ENCODE data around the gene MICU2. TPM values are rescaled to one million over a fixed set of nuclear protein-coding genes. Genes with fewer than 3 reads are reported as not detected.

Gene MICU2
- total RNA-seq, 1 donor = 56.6 TPM

DNA sequence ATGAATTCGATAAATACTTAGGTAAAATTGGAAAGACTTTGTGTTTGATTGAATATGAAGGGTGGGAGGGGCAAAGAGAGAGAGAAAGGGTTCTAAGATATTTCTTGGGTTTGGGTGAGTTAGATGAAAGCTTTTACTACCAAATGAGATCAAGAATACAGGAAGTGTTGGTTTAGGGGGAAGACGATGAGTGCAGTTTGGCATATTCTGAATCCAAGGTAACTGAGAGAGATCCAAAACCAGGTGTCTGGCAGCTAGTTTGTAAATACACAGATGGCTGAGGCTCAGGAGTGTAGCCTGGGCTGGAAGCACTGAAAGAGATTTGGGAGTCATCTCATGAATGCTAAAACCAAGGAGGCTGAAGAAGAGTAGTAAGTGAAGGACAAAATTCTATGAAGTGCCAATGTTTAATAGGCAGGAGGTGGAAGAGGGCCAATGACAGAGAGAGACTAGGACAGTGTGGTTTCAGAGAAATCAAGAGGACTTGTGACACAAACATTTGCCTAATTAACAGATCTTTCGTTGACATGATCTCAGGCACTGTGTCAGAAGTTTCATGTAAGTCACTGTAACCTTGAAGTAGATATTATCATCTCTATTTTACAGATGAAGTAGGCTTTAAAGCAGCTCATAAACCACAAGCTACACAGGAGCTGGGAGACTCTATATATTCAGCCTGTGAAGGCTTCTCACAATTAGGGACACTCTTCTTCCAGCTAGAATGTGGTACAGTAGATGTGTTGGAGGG is 74.7 kb downstream of the MICU2 start:
- no peak overlapping the region for H3K4me3 ChIP-seq (ENCODE audit: low read depth, low read length)
- TF ChIP-seq, protein P1, sequence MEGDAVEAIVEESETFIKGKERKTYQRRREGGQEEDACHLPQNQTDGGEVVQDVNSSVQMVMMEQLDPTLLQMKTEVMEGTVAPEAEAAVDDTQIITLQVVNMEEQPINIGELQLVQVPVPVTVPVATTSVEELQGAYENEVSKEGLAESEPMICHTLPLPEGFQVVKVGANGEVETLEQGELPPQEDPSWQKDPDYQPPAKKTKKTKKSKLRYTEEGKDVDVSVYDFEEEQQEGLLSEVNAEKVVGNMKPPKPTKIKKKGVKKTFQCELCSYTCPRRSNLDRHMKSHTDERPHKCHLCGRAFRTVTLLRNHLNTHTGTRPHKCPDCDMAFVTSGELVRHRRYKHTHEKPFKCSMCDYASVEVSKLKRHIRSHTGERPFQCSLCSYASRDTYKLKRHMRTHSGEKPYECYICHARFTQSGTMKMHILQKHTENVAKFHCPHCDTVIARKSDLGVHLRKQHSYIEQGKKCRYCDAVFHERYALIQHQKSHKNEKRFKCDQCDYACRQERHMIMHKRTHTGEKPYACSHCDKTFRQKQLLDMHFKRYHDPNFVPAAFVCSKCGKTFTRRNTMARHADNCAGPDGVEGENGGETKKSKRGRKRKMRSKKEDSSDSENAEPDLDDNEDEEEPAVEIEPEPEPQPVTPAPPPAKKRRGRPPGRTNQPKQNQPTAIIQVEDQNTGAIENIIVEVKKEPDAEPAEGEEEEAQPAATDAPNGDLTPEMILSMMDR (IDR thresholded peaks at IDR 0.05; ENCODE audit: insufficient read depth, low read depth, low read length) = no peak
- DNase-seq (ENCODE audit: low read depth) = no peak

DNA sequence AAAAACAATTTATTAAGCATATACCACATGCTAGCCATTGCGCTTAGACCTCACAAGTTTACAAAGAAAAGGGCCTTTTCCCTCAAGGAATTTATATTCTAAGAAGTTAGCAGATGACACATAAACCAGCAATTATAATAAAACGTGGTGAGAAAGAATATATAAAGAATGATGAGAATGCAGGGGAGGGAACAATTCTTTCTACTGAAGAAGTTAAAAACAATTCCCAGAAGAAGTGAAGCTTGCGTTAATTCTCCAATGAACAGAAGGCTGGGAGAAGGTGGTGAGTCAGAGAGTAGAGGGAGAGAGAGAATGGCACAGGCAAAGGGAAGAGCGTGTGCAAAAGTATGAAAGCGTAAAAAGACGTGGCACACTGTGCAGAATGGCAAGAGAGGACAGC is 75.4 kb downstream of the MICU2 start:
- H3K4me3 ChIP-seq (ENCODE audit: low read depth, low read length) = no peak overlapping the region
- TF ChIP-seq, protein P1 (IDR thresholded peaks at IDR 0.05; ENCODE audit: insufficient read depth, low read depth, low read length) = no peak
- peak; percentile 81 for DNase-seq (ENCODE audit: low read depth)

DNA sequence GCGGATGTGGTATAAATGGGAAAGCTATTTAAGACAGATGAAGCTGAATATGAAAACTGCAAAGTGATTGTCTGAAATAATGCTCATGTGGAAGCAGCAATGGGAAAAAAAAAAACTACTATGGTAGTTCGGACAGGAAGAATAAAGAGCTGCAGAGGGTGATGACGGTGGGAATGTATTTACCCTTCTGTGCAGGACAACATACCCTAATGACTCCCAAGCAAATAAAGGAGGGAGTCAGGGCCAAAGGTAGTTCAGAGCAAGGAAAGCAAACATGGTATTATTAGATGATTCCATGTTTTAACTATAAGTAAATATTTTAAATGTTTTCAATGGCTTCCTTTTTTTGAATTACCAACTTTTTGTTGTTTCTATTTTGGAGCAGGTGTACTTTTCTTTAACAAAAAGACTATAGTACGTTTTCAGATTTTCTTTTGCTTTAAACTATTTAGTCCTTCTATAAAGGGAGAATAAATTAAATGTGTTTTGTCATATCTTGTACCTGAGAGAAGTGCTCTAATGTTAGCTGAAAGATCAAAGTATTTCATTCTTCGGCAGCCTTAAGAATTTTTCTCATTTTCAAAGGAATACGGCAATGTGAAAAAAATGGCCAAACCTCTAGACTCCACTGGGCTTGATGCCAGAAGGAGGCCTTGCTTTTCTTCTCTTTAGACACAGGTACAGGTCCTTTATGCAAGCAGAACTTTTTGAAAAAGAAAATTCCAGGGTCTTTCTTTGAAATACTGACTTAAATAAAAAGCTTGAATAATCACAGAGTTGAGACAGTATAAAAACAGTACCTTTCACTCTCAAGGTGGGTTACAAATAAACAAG is 77.0 kb downstream of the MICU2 start:
- TF ChIP-seq, protein P1 (IDR thresholded peaks at IDR 0.05; ENCODE audit: insufficient read depth, low read depth, low read length) = no peak
- no peak for DNase-seq (ENCODE audit: low read depth)
- H3K4me3 ChIP-seq (ENCODE audit: low read depth, low read length) = no peak overlapping the region

DNA sequence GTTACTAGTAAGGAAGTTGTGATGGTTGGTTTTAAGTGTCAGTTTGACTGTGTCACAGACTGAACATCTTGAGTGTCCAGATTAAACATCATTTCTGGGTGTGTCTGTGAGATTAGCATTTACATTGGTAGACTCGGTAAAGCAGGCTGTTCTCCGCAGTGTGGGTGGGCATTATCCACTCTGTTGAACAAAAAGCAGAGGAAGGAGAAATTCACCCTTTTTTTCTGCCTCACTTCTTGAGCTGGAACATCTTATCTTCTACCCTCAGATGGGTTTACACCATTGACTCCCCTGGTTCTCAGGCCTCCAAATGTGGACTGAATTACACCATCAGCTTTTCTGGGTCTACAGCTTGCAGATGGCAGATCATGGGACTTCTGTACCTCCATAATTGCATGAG is 81.1 kb downstream of the MICU2 start:
- DNase-seq (ENCODE audit: low read depth) = no peak
- TF ChIP-seq, protein P1 (IDR thresholded peaks at IDR 0.05; ENCODE audit: insufficient read depth, low read depth, low read length) = no peak
- H3K4me3 ChIP-seq (ENCODE audit: low read depth, low read length) = no peak overlapping the region

DNA sequence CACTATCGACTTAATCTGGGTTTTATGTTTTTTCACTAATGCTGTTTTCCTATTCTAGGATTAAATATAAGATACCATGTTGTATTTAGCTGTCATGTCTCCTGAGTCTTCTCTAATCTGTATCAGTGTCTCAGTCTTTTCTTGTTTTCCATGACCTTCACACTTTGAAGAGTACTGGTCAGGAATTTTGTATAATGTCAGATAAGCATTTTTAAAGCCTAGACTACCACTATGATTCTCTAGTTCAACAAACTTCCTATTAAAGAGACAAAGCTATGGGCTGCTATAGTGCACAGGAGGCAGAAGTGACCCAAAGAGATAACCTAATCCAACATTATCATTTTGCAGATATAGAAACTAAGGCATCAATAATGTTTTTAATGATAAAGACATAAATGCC is 81.8 kb downstream of the MICU2 start:
- no peak overlapping the region for H3K4me3 ChIP-seq (ENCODE audit: low read depth, low read length)
- TF ChIP-seq, protein P1 (IDR thresholded peaks at IDR 0.05; ENCODE audit: insufficient read depth, low read depth, low read length) = no peak
- no peak for DNase-seq (ENCODE audit: low read depth)

DNA sequence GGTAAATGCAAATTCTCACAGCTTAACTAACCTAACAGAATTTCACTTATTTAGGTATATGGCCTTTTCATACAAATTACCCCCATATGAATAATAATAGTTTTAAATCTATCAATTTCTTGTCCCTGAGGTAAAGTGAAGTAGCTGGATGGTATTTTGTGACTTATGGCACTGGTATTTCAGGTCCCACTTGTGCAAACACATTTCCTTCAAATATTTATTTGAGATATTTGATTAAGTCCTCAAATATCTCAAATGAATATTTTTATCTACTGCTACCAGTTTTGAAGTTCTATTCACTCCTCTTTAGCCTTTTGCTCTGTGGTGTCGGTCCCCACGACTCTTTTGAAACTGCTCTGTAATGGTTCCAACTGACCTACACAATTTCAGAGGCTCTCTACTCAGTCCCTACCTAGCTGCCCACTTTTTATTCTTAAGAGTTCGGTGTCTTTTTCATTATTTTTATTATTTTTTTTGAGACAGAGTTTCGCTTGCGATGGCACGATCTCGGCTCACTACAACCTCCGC is 85.3 kb downstream of the MICU2 start:
- H3K4me3 ChIP-seq (ENCODE audit: low read depth, low read length) = no peak overlapping the region
- TF ChIP-seq, protein P1 (IDR thresholded peaks at IDR 0.05; ENCODE audit: insufficient read depth, low read depth, low read length) = no peak
- DNase-seq (ENCODE audit: low read depth) = no peak
